HepG2 (cell line): ENCODE data around the gene GAS2L1. TPM values are rescaled to one million over a fixed set of nuclear protein-coding genes. Genes with fewer than 3 reads are reported as not detected.

Experiments used
- ATF1 ChIP-seq: IDR thresholded peaks from 2 replicates; pipeline ENCODE4 v1.6.1; 2016; ENCODE audit warnings: mild to moderate bottlenecking, control low read depth
- ERF ChIP-seq: IDR thresholded peaks from 2 replicates; pipeline ENCODE4 v1.6.1; 2018; ENCODE audit warnings: missing biosample characterization, missing genetic modification reagents
- HOXD1 ChIP-seq: sonication (generic); formaldehyde crosslinking; IDR thresholded peaks from 2 replicates; pipeline ENCODE4 v1.5.0; 2020; ENCODE audit warnings: missing genetic modification reagents
- MAFF ChIP-seq: IDR thresholded peaks from 2 replicates; pipeline ENCODE4 v1.6.1; 2011; ENCODE audit warnings: low read depth, low read length, improper control_type of control experiment
- MAFG ChIP-seq: sonication (generic); formaldehyde crosslinking; IDR thresholded peaks from 2 replicates; pipeline ENCODE4 v1.5.1; 2020; ENCODE audit warnings: mild to moderate bottlenecking, missing genetic modification reagents
- NR2C2 ChIP-seq: sonication (generic); formaldehyde crosslinking; IDR thresholded peaks from 2 replicates; pipeline ENCODE4 v1.4.0; 2020; ENCODE audit warnings: missing genetic modification reagents, mild to moderate bottlenecking, moderate library complexity, borderline replicate concordance
- PHB2 ChIP-seq: fragments of 450-650 bp; IDR thresholded peaks from 2 replicates; pipeline ENCODE4 v1.6.1; 2018; ENCODE audit not compliant: partially characterized antibody
- RXRB ChIP-seq: IDR thresholded peaks from 2 replicates; pipeline ENCODE4 v1.6.1; 2016; ENCODE audit warnings: borderline replicate concordance, missing genetic modification reagents, missing compliant biosample characterization
- SATB2 ChIP-seq: sonication (generic); formaldehyde crosslinking; IDR thresholded peaks from 2 replicates; pipeline ENCODE4 v1.5.0; 2020; ENCODE audit warnings: missing genetic modification reagents
- STAG1 ChIP-seq: sonication (generic); formaldehyde crosslinking; IDR thresholded peaks from 2 replicates; pipeline ENCODE4 v1.4.0; 2020; ENCODE audit warnings: missing genetic modification reagents
- TCF12 ChIP-seq, 2 experiments: fragments of 450-650 bp in 1 of 2; sonication (generic) in 1 of 2; formaldehyde crosslinking in 1 of 2; IDR thresholded peaks; 2 replicates each; pipeline versions ENCODE4 v1.6.1 to v1.8.0; 2017 to 2022; ENCODE audit warnings: antibody characterized with exemption in 1 of 2, mild to moderate bottlenecking in 1 of 2, missing genetic modification reagents in 1 of 2, moderate library complexity in 1 of 2
- TOE1 ChIP-seq: sonication (generic); formaldehyde crosslinking; IDR thresholded peaks from 2 replicates; pipeline ENCODE4 v1.4.0; 2020; ENCODE audit warnings: mild to moderate bottlenecking, missing genetic modification reagents
- ZNF136 ChIP-seq: sonication (generic); formaldehyde crosslinking; IDR thresholded peaks from 2 replicates; pipeline ENCODE4 v1.8.1; 2022; ENCODE audit warnings: low read depth, mild to moderate bottlenecking, moderate library complexity, missing genetic modification reagents
- ZNF17 ChIP-seq: sonication (generic); formaldehyde crosslinking; IDR thresholded peaks from 2 replicates; pipeline ENCODE4 v1.5.0; 2020; ENCODE audit warnings: mild to moderate bottlenecking, missing genetic modification reagents
- ZNF264 ChIP-seq: sonication (generic); formaldehyde crosslinking; IDR thresholded peaks from 2 replicates; pipeline ENCODE4 v1.4.0; 2020; ENCODE audit warnings: missing genetic modification reagents
- ZNF3 ChIP-seq: IDR thresholded peaks from 2 replicates; pipeline ENCODE4 v1.7.0; 2017; ENCODE audit warnings: inconsistent platforms
- ZNF382 ChIP-seq: sonication (generic); formaldehyde crosslinking; IDR thresholded peaks from 2 replicates; pipeline ENCODE4 v1.5.0; 2020; ENCODE audit warnings: missing genetic modification reagents, mild to moderate bottlenecking, borderline replicate concordance
- ZNF510 ChIP-seq: sonication (generic); formaldehyde crosslinking; IDR thresholded peaks from 2 replicates; pipeline ENCODE4 v1.4.0; 2020; ENCODE audit warnings: low read depth, mild to moderate bottlenecking, missing genetic modification reagents
- ZNF549 ChIP-seq: sonication (generic); formaldehyde crosslinking; IDR thresholded peaks from 2 replicates; pipeline ENCODE4 v1.5.0; 2020; ENCODE audit warnings: missing genetic modification reagents
- ZNF629 ChIP-seq: sonication (generic); formaldehyde crosslinking; conservative IDR thresholded peaks from 2 replicates; pipeline ENCODE4 v1.5.0; 2020; ENCODE audit warnings: missing genetic modification reagents
- ZNF746 ChIP-seq: sonication (generic); formaldehyde crosslinking; IDR thresholded peaks from 2 replicates; pipeline ENCODE4 v1.8.0; 2022; ENCODE audit warnings: mild to moderate bottlenecking, missing genetic modification reagents
- ZNF768 ChIP-seq: sonication (generic); formaldehyde crosslinking; IDR thresholded peaks from 2 replicates; pipeline ENCODE4 v1.4.0; 2020; ENCODE audit warnings: missing genetic modification reagents
- ZNF839 ChIP-seq: sonication (generic); formaldehyde crosslinking; IDR thresholded peaks from 2 replicates; pipeline ENCODE4 v1.4.0; 2020; ENCODE audit warnings: missing genetic modification reagents, mild to moderate bottlenecking, borderline replicate concordance
- polyA plus RNA-seq, 8 experiments: library from polyadenylated mRNA; depleted of rRNA in 3 of 8; stranded (reverse) in 7 of 8; unstranded in 1 of 8; fragments of >200 nt; fragmentation: Illumina TruSeq in 4 of 8; extraction: Trizol in 4 of 8; gene quantifications; 2 replicates each; pipeline versions ENCODE4 v1.2.1 to v1.2.3, GENCODE V29; 2011 to 2016; ENCODE audit warnings: low read depth in 4 of 8, missing spikeins in 1 of 8, mixed read lengths in 1 of 8; ENCODE audit not compliant: insufficient read depth in 1 of 8
- total RNA-seq, 5 experiments: library from RNA; depleted of rRNA; stranded (reverse); fragments of >200 nt; fragmentation: Illumina TruSeq; extraction: Trizol; gene quantifications; 2 replicates each; pipeline ENCODE4 v1.2.3, GENCODE V29; 2016; ENCODE audit warnings: low read depth in 1 of 5
- TF ChIP-seq, protein P1 (sequence below): sonication (generic); formaldehyde crosslinking; IDR thresholded peaks from 2 replicates; pipeline ENCODE4 v1.4.0; 2020; ENCODE audit warnings: missing genetic modification reagents, mild to moderate bottlenecking, borderline replicate concordance
- TF ChIP-seq, protein P2 (sequence below): sonication (generic); formaldehyde crosslinking; IDR thresholded peaks from 2 replicates; pipeline ENCODE4 v1.4.0; 2020; ENCODE audit warnings: missing genetic modification reagents

The GAS2L1 gene
- total and polyA plus RNA-seq, 2 of the 13 experiments (the other 11 are each of a cell fraction or from before 2014, with no cell fraction given) = 1.8 to 3.3 TPM

DNA sequence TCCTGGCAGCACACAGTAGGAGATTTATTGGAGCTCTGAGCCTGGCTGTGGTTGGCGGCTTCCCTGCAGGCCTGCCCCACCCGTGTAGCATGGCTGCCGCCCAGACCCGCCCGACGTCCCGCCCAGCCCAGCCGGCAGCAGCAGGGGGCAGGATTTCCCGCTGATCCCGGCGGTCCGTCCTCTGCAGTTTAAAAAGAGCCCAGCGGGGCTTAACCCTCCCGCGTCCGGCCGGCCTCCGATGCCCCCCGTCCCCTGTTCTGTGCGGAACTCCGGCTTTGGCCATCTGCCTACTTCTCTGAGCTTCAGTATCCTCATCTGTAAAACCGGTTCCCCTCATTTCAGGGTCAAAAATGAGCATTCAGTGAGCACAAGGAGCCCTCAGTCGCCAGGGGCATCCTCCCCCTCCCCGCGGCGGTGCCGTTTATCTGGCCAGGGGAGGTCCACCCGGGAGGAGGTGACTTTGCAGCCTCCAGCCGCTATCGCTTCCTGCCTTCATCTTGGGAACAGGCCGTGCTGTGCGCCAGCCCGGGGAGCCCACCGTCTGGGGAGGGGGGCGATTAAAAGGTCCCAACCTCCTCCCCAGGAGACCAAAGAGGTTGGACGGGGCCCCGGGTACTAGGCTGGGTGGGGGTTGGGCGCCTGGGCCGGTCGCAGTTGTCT is at the start of gene GAS2L1 (continued):
- no peak for TF ChIP-seq TOE1
- TF ChIP-seq, protein P1, sequence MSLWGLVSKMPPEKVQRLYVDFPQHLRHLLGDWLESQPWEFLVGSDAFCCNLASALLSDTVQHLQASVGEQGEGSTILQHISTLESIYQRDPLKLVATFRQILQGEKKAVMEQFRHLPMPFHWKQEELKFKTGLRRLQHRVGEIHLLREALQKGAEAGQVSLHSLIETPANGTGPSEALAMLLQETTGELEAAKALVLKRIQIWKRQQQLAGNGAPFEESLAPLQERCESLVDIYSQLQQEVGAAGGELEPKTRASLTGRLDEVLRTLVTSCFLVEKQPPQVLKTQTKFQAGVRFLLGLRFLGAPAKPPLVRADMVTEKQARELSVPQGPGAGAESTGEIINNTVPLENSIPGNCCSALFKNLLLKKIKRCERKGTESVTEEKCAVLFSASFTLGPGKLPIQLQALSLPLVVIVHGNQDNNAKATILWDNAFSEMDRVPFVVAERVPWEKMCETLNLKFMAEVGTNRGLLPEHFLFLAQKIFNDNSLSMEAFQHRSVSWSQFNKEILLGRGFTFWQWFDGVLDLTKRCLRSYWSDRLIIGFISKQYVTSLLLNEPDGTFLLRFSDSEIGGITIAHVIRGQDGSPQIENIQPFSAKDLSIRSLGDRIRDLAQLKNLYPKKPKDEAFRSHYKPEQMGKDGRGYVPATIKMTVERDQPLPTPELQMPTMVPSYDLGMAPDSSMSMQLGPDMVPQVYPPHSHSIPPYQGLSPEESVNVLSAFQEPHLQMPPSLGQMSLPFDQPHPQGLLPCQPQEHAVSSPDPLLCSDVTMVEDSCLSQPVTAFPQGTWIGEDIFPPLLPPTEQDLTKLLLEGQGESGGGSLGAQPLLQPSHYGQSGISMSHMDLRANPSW (CRISPR knock-in tag) = no peak
- TF ChIP-seq PHB2 = no peak
- no peak for TF ChIP-seq ZNF264 (CRISPR knock-in tag)
- TF ChIP-seq ZNF549 (CRISPR knock-in tag) = no peak
- TF ChIP-seq ERF (CRISPR knock-in tag) = peak; percentile 56; the same call in 1 of the 2 replicates
- TF ChIP-seq ZNF510 (CRISPR knock-in tag) = no peak
- no peak for TF ChIP-seq ZNF3 (CRISPR knock-in tag)
- TF ChIP-seq ZNF136 (CRISPR knock-in tag) = 0 out of 2 replicates have a peak, but pooled peaks have one; percentile 51
- no peak for TF ChIP-seq MAFG (CRISPR knock-in tag)
- TF ChIP-seq ZNF746 (CRISPR knock-in tag) = no peak; the same call in 1 of the 2 replicates
- no peak for TF ChIP-seq TCF12 (IDR thresholded peaks at IDR 0.05)
- TF ChIP-seq TCF12 (CRISPR knock-in tag; IDR thresholded peaks at IDR 0.05) = 0 out of 2 replicates have a peak, but pooled peaks have one; percentile 41
- TF ChIP-seq MAFF = no peak
- TF ChIP-seq, protein P2, sequence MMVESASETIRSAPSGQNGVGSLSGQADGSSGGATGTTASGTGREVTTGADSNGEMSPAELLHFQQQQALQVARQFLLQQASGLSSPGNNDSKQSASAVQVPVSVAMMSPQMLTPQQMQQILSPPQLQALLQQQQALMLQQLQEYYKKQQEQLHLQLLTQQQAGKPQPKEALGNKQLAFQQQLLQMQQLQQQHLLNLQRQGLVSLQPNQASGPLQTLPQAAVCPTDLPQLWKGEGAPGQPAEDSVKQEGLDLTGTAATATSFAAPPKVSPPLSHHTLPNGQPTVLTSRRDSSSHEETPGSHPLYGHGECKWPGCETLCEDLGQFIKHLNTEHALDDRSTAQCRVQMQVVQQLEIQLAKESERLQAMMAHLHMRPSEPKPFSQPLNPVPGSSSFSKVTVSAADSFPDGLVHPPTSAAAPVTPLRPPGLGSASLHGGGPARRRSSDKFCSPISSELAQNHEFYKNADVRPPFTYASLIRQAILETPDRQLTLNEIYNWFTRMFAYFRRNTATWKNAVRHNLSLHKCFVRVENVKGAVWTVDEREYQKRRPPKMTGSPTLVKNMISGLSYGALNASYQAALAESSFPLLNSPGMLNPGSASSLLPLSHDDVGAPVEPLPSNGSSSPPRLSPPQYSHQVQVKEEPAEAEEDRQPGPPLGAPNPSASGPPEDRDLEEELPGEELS (CRISPR knock-in tag) = 0 out of 2 replicates have a peak, but pooled peaks have one; percentile 27
- no peak for TF ChIP-seq SATB2 (CRISPR knock-in tag)
- no peak for TF ChIP-seq ZNF17
- no peak for TF ChIP-seq HOXD1 (CRISPR knock-in tag)
- no peak for TF ChIP-seq ZNF382 (CRISPR knock-in tag)
- peak; percentile 65; the same call in 1 of the 2 replicates for TF ChIP-seq ZNF768
- TF ChIP-seq RXRB (CRISPR knock-in tag) = peak; percentile 40; the same call in 1 of the 2 replicates
- TF ChIP-seq STAG1 (CRISPR knock-in tag) = peak; percentile 65
- no peak for TF ChIP-seq ATF1 (CRISPR knock-in tag)
- TF ChIP-seq ZNF629 (CRISPR knock-in tag) = no peak
- no peak for TF ChIP-seq ZNF839 (CRISPR knock-in tag)
- TF ChIP-seq NR2C2 (CRISPR knock-in tag) = no peak
